ENCODE results near the gene NAA20. TPM values are rescaled to one million over a fixed set of nuclear protein-coding genes. Genes with fewer than 3 reads are reported as not detected.

NAA20 gene, protein sequence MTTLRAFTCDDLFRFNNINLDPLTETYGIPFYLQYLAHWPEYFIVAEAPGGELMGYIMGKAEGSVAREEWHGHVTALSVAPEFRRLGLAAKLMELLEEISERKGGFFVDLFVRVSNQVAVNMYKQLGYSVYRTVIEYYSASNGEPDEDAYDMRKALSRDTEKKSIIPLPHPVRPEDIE
- total RNA-seq = 44.9 to 47.2 TPM (median 46.2 TPM) in 3 replicates
- long read RNA-seq, transcript NAA20-202 (6 exons, 1,260 nt) = major isoform, 57 of 68 reads
- long read RNA-seq, partial matches to known transcripts = 0 of 68 reads
- long read RNA-seq, other reads (novel, unspliced or antisense) = 8 of 68 reads

DNA sequence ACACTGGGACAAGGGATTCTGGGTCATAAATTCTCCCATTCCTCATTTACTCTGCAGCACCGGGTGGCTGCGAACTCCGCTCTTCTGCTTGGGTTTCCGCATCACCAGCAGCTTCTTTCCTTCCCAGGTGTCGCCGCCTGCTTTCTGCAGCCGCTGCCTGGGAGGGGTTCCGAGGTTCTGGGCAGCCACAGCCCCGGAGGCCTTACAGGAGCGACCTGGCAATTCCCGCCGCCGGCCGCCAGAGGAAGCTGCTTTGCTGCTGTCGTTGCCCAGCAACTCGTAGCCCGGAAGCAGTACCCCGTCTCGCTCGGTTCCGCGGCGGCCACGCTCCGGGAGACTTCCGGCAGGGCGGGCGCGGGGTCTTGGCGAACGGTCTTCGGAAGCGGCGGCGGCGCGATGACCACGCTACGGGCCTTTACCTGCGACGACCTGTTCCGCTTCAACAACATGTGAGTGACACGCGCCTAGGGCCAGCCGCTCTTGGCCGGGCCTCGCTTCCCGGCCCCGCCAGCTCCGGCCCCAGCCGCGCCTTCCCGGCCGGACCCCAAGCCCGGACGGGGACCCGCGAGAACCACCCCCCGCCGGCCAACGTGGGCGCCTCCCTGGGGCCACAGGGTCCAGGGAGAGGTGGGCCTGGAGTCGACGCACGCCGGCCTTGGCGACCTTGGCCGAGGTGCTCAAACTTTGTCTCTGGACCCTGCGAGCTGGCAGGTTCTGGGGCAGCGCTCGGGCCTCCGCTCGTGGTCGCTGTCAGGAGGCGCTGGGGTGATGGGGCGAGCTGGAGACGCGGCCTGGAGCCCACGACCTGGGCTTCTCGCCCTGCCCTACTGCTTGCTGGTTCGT lies at the start of gene NAA20:
Gene NAA20, plus strand, starts transcription at position 362 of the 843 bp plus-strand sequence. Its CDS starts 35 bp downstream, at position 397.
- H3K27ac Mint-ChIP-seq (ENCODE audit: unreplicated experiment) = peak within 1 kb of the TSS; percentile 93
- DNase-seq (ENCODE audit: low spot score) = peak; percentile 99
- no peaks in the 10 kb centered on the region for H3K9me3 Mint-ChIP-seq (ENCODE audit: low read depth)
- peak within 1 kb of the TSS; percentile 88 for H3K4me3 Mint-ChIP-seq (ENCODE audit: unreplicated experiment)
- TF ChIP-seq, protein P1, sequence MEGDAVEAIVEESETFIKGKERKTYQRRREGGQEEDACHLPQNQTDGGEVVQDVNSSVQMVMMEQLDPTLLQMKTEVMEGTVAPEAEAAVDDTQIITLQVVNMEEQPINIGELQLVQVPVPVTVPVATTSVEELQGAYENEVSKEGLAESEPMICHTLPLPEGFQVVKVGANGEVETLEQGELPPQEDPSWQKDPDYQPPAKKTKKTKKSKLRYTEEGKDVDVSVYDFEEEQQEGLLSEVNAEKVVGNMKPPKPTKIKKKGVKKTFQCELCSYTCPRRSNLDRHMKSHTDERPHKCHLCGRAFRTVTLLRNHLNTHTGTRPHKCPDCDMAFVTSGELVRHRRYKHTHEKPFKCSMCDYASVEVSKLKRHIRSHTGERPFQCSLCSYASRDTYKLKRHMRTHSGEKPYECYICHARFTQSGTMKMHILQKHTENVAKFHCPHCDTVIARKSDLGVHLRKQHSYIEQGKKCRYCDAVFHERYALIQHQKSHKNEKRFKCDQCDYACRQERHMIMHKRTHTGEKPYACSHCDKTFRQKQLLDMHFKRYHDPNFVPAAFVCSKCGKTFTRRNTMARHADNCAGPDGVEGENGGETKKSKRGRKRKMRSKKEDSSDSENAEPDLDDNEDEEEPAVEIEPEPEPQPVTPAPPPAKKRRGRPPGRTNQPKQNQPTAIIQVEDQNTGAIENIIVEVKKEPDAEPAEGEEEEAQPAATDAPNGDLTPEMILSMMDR (IDR thresholded peaks at IDR 0.05) = peak; percentile 78
- H3K27me3 Mint-ChIP-seq (ENCODE audit: low read depth) = no peaks in the 10 kb centered on the region
- H3K36me3 Mint-ChIP-seq (ENCODE audit: low read depth) = no peaks in the 10 kb centered on the region
- H3K4me1 Mint-ChIP-seq (ENCODE audit: low read depth) = peaks cover 41% of the 10 kb centered on the region

DNA sequence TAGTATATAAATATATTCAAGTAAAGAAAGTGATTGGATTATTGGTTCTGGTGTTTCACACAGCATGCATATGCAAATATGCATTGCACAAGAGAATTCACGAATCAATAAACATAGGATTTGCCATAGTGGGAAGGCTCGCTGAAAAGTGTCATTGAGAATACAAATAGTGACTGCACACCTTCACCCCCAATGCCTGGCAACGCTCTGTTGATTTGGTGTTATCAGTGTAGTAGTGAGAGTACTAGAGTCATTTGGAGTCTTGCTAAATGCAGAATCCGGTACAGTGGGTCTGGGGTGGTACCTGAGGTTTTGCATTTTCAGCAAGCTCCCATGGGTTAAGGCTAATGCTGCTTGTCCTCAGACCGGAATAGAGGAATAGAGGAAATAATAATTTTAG lies 49.7 kb upstream of the NAA20 start:
- Mint-ChIP-seq H3K4me1 (ENCODE audit: low read depth) (peaks cover 11% of the 10 kb centered on the region), H3K27ac (ENCODE audit: unreplicated experiment) (no peak overlapping the region), H3K27me3 (ENCODE audit: low read depth) (no peaks in the 10 kb centered on the region), H3K4me3 (ENCODE audit: unreplicated experiment) (no peak overlapping the region), H3K36me3 (ENCODE audit: low read depth) (peaks cover 12% of the 10 kb centered on the region), H3K9me3 (ENCODE audit: low read depth) (no peaks in the 10 kb centered on the region)
- TF ChIP-seq, protein P1 (IDR thresholded peaks at IDR 0.05) = no peak
- DNase-seq (ENCODE audit: low spot score) = no peak

DNA sequence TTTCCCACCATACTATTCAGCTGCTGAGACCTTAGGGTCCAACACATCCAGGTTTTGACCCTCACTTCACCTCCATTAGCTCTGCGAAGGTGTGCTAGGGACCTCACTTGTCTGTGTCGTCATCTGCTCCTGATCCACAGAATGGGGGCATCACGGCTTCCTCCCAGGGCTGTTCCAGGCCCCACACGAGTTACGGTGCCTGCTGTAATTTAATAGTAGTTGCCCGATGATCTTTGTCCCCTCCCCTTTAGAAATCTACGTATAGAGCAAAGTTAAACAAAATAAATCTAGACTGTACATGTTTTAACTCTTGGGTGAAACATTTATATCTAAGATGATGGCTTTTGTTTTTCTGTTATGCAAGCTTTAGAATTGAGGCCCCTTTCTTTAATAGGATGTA lies 49.1 kb upstream of the NAA20 start:
- Mint-ChIP-seq H3K36me3 (ENCODE audit: low read depth) (peaks cover 12% of the 10 kb centered on the region), H3K27me3 (ENCODE audit: low read depth) (no peaks in the 10 kb centered on the region), H3K27ac (ENCODE audit: unreplicated experiment) (no peak overlapping the region), H3K9me3 (ENCODE audit: low read depth) (no peaks in the 10 kb centered on the region), H3K4me3 (ENCODE audit: unreplicated experiment) (no peak overlapping the region), H3K4me1 (ENCODE audit: low read depth) (peaks cover 13% of the 10 kb centered on the region)
- no peak for DNase-seq (ENCODE audit: low spot score)
- TF ChIP-seq, protein P1 (IDR thresholded peaks at IDR 0.05) = no peak

DNA sequence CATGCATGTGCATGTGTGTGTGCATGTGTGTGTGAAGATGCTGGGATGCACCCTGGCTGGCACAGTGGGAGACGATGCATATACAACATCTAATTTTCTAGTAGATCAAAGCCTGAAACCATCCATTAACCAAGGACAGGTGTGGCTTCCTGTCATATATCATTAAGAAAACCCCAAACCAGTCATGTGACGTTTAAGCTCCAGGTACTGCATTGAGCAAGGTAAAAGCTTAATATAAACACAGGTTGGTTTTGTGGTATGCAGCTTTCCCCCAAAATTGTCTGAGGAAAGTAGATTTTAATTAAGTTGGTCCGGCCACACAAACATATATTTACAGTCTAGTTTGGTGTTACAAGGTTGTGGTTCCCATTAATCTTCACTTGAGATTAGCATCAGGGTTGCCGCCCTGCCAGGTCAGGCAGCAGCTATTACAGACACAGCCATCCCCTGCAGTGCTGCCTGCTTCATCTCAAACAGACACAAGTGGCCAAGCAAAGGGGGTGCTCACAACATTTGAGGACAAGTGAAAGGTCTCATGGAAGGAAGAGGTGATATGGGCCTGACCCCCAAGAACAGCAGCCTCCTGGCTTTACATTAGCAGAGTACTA lies 48.6 kb upstream of the NAA20 start:
- no peaks in the 10 kb centered on the region for H3K9me3 Mint-ChIP-seq (ENCODE audit: low read depth)
- TF ChIP-seq, protein P1 (IDR thresholded peaks at IDR 0.05) = no peak
- H3K4me3 Mint-ChIP-seq (ENCODE audit: unreplicated experiment) = no peak overlapping the region
- H3K4me1 Mint-ChIP-seq (ENCODE audit: low read depth) = peaks cover 18% of the 10 kb centered on the region
- no peak overlapping the region for H3K27ac Mint-ChIP-seq (ENCODE audit: unreplicated experiment)
- DNase-seq (ENCODE audit: low spot score) = no peak
- no peaks in the 10 kb centered on the region for H3K27me3 Mint-ChIP-seq (ENCODE audit: low read depth)
- peaks cover 12% of the 10 kb centered on the region for H3K36me3 Mint-ChIP-seq (ENCODE audit: low read depth)

DNA sequence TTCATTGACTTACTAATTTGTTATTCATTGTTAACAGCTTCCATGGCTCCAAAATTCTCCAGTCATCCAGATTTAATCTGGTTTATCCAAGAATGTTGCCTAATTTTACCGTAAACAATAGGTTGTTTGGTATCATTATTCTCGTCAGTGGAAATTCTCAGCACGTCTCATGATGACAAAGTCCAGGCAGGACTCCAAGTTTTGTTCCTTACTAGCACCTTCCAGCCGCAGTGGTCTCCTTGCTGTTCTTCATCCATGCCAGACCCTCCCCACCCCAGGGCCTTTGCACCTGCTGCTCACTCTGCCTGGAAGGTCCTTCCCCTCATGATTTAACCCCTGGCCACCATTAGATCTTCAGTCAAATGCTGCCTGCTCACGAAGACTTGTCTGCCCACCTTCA lies 48.1 kb upstream of the NAA20 start:
- Mint-ChIP-seq H3K27me3 (ENCODE audit: low read depth) (no peaks in the 10 kb centered on the region), H3K9me3 (ENCODE audit: low read depth) (no peaks in the 10 kb centered on the region), H3K4me1 (ENCODE audit: low read depth) (peaks cover 24% of the 10 kb centered on the region), H3K4me3 (ENCODE audit: unreplicated experiment) (no peak overlapping the region), H3K36me3 (ENCODE audit: low read depth) (peaks cover 12% of the 10 kb centered on the region), H3K27ac (ENCODE audit: unreplicated experiment) (no peak overlapping the region)
- TF ChIP-seq, protein P1 (IDR thresholded peaks at IDR 0.05) = no peak
- no peak for DNase-seq (ENCODE audit: low spot score)
